GM12878 (cell line): ENCODE measurements around the gene GMDS.

ENCODE experiments used
- EGR1 ChIP-seq, 2 experiments: IDR thresholded peaks; 1 replicate in 1 of 2; 2 replicates in 1 of 2; pipeline ENCODE4 v1.6.1; 2011 to 2012; ENCODE audit warnings: low read depth in 2 of 2, low read length in 2 of 2, borderline replicate concordance in 1 of 2, mild to moderate bottlenecking in 1 of 2, moderate library complexity in 1 of 2
- POLR2A ChIP-seq: IDR thresholded peaks from 2 replicates; pipeline ENCODE4 v1.6.1; 2011; ENCODE audit warnings: low read depth, mild to moderate bottlenecking, low read length

DNA sequence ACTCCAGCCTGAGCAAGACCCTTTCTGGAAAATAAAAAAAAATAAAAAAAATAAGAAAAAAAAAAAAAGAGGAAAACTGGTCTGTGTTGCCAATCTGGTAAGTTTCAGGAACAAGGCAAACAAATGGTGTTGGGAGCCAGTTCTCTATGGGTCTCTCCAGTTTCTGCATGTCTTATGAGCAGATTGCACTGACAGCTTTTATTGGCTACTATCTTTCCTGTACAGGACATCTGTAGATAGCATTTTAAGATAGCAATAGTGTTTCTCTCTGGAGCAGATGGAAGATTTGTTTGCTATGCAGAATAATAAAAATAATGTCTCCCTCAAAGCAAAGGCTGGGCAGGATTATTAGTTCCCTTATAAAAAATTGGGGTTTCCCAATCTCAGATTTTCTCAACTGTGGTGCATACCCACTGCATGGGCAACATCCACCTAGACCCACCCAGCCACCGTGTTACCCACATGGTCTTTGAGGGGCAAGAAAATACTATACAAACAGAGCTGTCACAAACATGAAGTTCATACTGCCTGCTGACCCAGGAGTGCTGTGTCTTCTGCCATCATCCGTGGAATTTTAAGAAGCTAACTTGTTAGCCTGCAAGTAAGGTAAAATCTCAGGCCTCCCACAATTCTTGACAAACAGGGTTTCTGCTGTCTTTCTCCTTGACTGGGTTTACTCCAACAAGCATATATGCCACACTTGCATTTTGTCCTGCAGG, 9.5 kb downstream of the GMDS start:
- TF ChIP-seq POLR2A, result no peak
- TF ChIP-seq EGR1 (IDR thresholded peaks at IDR 0.05; ENCODE audit: borderline replicate concordance in 1 of 2, low read depth in 2 of 2, low read length in 2 of 2), result no peak
